ENCODE data around the gene MAP2K1.
A peak's percentile ranks its signal among the peaks of the same experiment; 100 is the strongest.

The MAP2K1 gene

DNA sequence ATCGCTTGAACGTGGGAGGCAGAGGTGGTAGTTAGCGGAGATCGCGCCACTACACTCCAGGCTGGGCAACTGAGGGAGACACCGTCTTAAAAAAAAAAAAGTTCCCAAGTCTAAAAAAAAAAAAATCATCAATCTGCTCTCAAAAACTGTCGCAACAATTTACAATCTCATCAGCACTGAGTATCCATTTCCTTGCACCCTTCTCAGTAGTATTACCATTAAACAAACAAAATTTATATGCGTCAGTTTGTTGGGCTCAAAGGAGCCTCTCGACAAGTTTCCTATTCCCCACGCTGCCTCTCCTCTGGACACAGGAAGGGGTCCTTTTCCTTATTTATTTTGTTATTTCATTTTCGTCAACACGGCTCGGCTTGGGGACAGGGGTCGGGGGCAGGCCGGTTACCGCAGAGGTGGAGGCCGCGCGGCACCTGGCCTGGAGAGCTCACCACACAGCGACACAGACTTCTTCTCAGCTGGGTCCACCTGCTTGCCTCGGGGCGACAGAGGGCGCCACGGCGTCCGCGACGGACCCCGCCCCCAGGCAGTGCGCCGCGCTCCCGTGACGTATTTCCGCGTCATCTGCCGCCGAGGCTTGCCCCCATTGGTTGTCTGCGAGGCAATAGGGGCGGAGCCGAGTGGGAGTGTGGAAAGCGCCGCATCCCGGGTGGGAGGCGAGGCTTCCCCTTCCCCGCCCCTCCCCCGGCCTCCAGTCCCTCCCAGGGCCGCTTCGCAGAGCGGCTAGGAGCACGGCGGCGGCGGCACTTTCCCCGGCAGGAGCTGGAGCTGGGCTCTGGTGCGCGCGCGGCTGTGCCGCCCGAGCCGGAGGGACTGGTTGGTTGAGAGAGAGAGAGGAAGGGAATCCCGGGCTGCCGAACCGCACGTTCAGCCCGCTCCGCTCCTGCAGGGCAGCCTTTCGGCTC, at the start of gene MAP2K1:
Gene MAP2K1 (plus strand): TSS at position 709 of the 920 bp plus-strand sequence. CDS start 436 bp downstream, outside the sequence.
- CTCF ChIA-PET, result interaction anchor here (0.6 to 4.8 kb wide), 12 partner anchors 9 to 465 kb away, joined by 3 to 58 read pairs (median 4); partner anchors contain the start of gene SNAPC5
- peak within 1 kb of the TSS; percentile 83 for H3K27ac ChIP-seq (ENCODE audit: extremely low read depth, low read depth, low read length)
- peaks cover 5% of the 10 kb centered on the region; the same call in 1 of the 2 replicates for H3K4me1 ChIP-seq (ENCODE audit: control insufficient read depth, insufficient read depth, low read length)
- POLR2A ChIA-PET, result interaction anchor here (0.5 to 3.2 kb wide), 20 partner anchors 10 to 595 kb away, joined by 3 to 26 read pairs (median 4); partner anchors contain the start of genes RPL4, SNAPC5, TIPIN and ZWILCH
- H3K9me3 ChIP-seq (ENCODE audit: control insufficient read depth, insufficient read depth, low read depth, low read length), result no peaks in the 10 kb centered on the region
- peaks cover 0 to 18% of the 10 kb centered on the region in 2 experiments; a peak in 2 of 3 replicates for H3K36me3 ChIP-seq (ENCODE audit: control insufficient read depth in 2 of 2, insufficient read depth in 1 of 2, low read length in 2 of 2)
- H3K4me3 ChIP-seq (ENCODE audit: low read depth, low read length), result peak within 1 kb of the TSS; percentile 88
- TF ChIP-seq ZNF394 (tag by site-specific recombination; IDR thresholded peaks at IDR 0.05; ENCODE audit: borderline replicate concordance) (peak; percentile 65; the same call in 1 of the 2 replicates), ZIC2 (tag by site-specific recombination; IDR thresholded peaks at IDR 0.05) (peak; percentile 80), ZNF580 (tag by site-specific recombination; IDR thresholded peaks at IDR 0.05) (no peak; the same call in 1 of the 2 replicates), ZBTB17 (tag by site-specific recombination; IDR thresholded peaks at IDR 0.05) (peak; percentile 55), MEIS1 (CRISPR knock-in tag; IDR thresholded peaks at IDR 0.05; ENCODE audit: borderline replicate concordance) (no peak), ZNF174 (tag by site-specific recombination; IDR thresholded peaks at IDR 0.05) (no peak), ZNF610 (tag by site-specific recombination; IDR thresholded peaks at IDR 0.05; ENCODE audit: borderline replicate concordance) (peak; percentile 80; the same call in 1 of the 2 replicates), ZNF335 (tag by site-specific recombination; conservative IDR thresholded peaks at IDR 0.05) (peak; percentile 91), WT1 (tag by site-specific recombination; IDR thresholded peaks at IDR 0.05) (peak; percentile 90), ZNF404 (tag by site-specific recombination; IDR thresholded peaks at IDR 0.05) (no peak), ZBTB8A (tag by site-specific recombination; IDR thresholded peaks at IDR 0.05) (peak; percentile 86), FEZF1 (tag by site-specific recombination; IDR thresholded peaks at IDR 0.05) (no peak), ZNF670 (tag by site-specific recombination; IDR thresholded peaks at IDR 0.05; ENCODE audit: low read depth) (no peak), BCL11A (tag by site-specific recombination; IDR thresholded peaks at IDR 0.05; ENCODE audit: low read depth) (peak; percentile 75), ZNF114 (tag by site-specific recombination; IDR thresholded peaks at IDR 0.05) (no peak), KLF16 (tag by site-specific recombination; IDR thresholded peaks at IDR 0.05) (peak; percentile 99), ZNF221 (tag by site-specific recombination; IDR thresholded peaks at IDR 0.05; ENCODE audit: borderline replicate concordance) (no peak), ZNF214 (tag by site-specific recombination; IDR thresholded peaks at IDR 0.05; ENCODE audit: borderline replicate concordance) (no peak), ZNF548 (tag by site-specific recombination; IDR thresholded peaks at IDR 0.05) (no peak), IKZF3 (tag by site-specific recombination; IDR thresholded peaks at IDR 0.05) (peak; percentile 41; the same call in 1 of the 2 replicates), HOXD13 (CRISPR knock-in tag; IDR thresholded peaks at IDR 0.05; ENCODE audit: borderline replicate concordance) (no peak), ZFP37 (tag by site-specific recombination; IDR thresholded peaks at IDR 0.05) (peak; percentile 78; the same call in 1 of the 2 replicates), HOXA7 (CRISPR knock-in tag; IDR thresholded peaks at IDR 0.05; ENCODE audit: borderline replicate concordance) (no peak), ZNF19 (tag by site-specific recombination; IDR thresholded peaks at IDR 0.05; ENCODE audit: low read depth) (no peak), ZNF112 (tag by site-specific recombination; IDR thresholded peaks at IDR 0.05) (no peak), ZNF223 (tag by site-specific recombination; IDR thresholded peaks at IDR 0.05) (no peak)
- TF ChIP-seq, protein P1, sequence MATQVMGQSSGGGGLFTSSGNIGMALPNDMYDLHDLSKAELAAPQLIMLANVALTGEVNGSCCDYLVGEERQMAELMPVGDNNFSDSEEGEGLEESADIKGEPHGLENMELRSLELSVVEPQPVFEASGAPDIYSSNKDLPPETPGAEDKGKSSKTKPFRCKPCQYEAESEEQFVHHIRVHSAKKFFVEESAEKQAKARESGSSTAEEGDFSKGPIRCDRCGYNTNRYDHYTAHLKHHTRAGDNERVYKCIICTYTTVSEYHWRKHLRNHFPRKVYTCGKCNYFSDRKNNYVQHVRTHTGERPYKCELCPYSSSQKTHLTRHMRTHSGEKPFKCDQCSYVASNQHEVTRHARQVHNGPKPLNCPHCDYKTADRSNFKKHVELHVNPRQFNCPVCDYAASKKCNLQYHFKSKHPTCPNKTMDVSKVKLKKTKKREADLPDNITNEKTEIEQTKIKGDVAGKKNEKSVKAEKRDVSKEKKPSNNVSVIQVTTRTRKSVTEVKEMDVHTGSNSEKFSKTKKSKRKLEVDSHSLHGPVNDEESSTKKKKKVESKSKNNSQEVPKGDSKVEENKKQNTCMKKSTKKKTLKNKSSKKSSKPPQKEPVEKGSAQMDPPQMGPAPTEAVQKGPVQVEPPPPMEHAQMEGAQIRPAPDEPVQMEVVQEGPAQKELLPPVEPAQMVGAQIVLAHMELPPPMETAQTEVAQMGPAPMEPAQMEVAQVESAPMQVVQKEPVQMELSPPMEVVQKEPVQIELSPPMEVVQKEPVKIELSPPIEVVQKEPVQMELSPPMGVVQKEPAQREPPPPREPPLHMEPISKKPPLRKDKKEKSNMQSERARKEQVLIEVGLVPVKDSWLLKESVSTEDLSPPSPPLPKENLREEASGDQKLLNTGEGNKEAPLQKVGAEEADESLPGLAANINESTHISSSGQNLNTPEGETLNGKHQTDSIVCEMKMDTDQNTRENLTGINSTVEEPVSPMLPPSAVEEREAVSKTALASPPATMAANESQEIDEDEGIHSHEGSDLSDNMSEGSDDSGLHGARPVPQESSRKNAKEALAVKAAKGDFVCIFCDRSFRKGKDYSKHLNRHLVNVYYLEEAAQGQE (tag by site-specific recombination; IDR thresholded peaks at IDR 0.05), result 0 out of 2 replicates have a peak, but pooled peaks have one; percentile 19
- TF ChIP-seq, protein P2, sequence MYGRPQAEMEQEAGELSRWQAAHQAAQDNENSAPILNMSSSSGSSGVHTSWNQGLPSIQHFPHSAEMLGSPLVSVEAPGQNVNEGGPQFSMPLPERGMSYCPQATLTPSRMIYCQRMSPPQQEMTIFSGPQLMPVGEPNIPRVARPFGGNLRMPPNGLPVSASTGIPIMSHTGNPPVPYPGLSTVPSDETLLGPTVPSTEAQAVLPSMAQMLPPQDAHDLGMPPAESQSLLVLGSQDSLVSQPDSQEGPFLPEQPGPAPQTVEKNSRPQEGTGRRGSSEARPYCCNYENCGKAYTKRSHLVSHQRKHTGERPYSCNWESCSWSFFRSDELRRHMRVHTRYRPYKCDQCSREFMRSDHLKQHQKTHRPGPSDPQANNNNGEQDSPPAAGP (tag by site-specific recombination; IDR thresholded peaks at IDR 0.05), result peak; percentile 92
- TF ChIP-seq, protein P3, sequence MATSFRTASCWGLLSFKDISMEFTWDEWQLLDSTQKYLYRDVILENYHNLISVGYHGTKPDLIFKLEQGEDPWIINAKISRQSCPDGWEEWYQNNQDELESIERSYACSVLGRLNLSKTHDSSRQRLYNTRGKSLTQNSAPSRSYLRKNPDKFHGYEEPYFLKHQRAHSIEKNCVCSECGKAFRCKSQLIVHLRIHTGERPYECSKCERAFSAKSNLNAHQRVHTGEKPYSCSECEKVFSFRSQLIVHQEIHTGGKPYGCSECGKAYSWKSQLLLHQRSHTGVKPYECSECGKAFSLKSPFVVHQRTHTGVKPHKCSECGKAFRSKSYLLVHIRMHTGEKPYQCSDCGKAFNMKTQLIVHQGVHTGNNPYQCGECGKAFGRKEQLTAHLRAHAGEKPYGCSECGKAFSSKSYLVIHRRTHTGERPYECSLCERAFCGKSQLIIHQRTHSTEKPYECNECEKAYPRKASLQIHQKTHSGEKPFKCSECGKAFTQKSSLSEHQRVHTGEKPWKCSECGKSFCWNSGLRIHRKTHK (tag by site-specific recombination; IDR thresholded peaks at IDR 0.05), result no peak
- TF ChIP-seq, protein P4, sequence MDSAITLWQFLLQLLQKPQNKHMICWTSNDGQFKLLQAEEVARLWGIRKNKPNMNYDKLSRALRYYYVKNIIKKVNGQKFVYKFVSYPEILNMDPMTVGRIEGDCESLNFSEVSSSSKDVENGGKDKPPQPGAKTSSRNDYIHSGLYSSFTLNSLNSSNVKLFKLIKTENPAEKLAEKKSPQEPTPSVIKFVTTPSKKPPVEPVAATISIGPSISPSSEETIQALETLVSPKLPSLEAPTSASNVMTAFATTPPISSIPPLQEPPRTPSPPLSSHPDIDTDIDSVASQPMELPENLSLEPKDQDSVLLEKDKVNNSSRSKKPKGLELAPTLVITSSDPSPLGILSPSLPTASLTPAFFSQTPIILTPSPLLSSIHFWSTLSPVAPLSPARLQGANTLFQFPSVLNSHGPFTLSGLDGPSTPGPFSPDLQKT (IDR thresholded peaks at IDR 0.05; ENCODE audit: borderline replicate concordance, low read depth, low read length), result no peak
